ENCODE measurements around the gene FN3K. TPM values are rescaled to one million over a fixed set of nuclear protein-coding genes. Genes with fewer than 3 reads are reported as not detected.
"Not testable (repeated sequence)": the region's sequence is repeated elsewhere in the genome, so short reads cannot be mapped to it uniquely, and the experiment has no call there.

The FN3K gene
- total RNA-seq, 1 donor from 2014 or later: 19.7 TPM

DNA sequence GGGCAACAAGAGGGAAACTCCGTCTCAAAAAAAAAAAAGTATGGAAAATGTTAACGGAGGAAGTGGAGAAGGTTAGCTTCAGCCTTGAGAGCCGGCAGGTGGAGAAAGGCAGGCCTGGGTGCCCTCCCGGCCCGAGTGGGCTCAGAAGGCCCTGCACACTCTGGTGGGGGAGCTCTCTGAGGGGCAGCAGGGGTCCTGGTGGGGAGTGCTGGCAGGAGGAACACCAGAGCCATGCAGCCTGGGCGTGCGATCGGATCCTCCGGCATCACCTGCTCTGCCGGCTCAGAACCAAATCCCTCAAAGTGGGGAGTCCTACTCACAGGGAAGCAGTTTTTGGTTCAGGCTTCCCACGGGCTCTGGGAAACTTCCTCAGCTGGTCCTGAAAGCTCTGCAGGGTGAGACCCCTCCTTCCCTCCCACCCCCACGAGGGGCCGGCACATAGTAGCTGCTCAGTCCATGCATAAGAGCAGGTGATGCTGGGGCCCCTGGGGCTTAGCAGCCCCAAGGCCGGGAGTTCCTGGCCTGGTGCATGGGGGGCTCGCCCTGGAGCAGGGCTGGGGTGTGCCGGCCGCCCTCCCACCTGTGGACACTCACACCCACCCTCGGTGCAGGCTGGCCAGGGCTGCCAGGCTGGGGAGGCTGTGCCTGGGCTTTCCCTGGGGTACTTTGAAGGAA, 1.2 kb downstream of the FN3K start:
- no peak for DNase-seq (ENCODE audit: extremely low read depth, low read depth, low spot score)

DNA sequence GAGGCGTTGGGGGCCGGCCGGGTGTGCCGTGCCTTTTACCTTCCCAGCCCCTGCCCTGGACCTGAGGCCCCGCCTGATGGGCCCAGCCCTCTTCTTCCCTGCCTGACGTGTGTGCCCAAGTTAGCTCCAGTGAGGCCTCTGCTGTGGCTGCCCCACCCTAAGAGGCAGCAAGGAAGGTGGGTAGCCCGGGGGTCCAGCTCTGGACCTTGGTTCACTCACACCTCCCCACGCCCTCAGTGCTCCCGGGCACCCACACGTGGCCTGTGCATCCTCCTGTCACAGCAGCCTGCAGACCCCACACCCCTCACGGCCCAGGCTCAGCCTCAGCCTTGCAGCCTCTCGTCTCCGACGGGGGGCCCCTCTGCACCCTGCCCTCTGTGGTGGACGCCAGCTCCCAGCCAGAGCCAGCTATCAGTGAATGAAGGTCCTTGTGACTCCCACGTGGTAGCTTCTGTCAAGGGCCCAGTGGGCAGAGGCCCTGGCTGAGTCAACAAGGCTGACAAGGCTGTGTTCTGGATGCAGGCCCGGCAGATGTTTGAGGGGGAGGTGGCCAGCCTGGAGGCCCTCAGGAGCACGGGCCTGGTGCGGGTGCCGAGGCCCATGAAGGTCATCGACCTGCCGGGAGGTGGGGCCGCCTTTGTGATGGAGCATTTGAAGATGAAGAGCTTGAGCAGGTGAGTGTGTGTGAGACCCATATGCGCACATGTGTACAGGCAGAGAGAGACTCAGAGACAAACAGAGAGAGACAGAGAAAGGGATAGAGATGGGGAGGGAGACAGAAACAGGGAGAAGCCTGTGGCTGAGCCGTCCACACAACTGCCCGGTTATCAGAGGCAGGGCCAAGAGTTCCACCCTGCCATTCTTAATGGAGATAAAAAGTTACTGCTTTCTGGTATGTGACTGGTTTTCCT, 2.8 kb downstream of the FN3K start:
- no peak for DNase-seq (ENCODE audit: extremely low read depth, low read depth, low spot score)

DNA sequence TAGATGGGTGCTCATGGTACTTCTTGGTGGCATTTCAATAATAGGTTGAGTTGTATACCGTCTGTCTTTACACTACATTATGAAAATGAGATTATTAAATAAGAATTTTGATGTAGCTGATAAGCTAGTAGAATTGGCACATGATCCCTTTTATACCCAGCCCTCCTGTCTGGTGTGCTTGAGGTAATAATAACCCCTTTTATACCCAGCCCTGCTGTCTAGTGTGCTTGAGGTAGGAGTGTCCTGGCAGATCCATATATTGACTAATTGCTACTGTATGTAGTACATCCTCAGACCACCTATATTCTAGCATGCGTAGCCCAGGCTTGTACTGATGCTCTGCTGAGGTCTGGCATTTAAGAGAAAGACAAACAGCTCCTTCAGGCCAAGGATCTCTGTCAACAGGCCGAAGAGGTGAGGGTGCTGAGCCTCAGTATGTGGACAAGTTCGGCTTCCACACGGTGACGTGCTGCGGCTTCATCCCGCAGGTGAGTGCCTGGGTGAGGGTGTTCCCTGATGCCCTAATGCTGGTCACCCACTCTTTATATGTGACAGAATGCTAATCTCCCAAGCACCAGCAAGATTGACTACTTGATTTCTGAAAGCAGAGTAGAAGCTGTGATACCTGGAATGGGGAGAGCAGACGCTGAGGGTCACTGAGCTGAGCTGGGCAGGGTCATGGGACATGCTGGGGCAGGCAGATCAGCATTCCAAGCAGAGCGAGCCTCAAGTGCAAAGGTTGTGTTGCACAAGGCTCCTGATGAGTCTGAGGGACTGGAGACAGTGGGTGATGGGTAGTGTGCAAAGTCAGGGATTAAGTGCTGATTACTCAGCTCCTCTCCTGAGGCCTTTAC, 5.7 kb downstream of the FN3K start:
- DNase-seq (ENCODE audit: extremely low read depth, low read depth, low spot score): no peak

DNA sequence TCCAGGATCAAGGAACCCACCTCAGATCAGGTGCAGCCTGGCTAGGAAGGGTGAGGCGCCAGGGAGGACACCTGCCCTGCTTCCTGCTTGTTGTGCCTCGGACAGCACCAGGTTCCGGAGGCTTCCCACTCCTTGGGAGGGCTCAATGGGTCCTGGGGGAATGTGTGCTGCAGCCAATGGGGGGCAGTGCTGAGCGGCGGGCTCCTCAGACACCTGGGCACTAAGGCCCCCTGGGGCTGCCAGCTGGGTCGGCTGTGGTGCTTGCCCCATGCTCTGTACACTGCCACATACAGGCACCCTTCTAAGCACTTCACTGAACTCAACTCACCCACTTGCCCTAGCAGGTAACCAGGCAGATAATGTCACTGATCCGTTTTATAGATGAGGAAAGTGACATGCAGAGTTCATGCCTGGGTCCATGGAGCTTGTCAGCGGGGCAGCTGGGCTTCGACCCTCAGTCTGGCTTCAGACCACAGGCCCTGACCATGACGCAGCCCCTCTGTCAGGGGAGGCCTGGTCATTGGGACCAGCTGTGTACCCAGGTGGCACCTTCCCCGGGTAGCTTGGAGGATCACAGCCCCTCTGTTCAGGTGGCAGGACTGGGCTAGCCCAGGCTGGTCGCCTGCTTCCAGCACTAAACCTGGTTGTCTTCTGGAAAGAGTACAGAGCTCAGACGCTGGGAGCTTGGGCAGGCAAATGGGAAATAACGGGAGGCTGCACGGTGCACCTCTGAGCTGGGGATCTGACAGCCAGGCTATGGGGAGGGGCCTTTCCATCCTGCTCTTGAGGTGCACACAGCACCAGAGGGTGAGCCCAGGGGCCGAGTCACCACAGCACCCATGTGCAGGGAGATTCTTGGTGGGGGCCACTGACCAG, 8.2 kb downstream of the FN3K start:
- DNase-seq (ENCODE audit: extremely low read depth, low read depth, low spot score): no peak

DNA sequence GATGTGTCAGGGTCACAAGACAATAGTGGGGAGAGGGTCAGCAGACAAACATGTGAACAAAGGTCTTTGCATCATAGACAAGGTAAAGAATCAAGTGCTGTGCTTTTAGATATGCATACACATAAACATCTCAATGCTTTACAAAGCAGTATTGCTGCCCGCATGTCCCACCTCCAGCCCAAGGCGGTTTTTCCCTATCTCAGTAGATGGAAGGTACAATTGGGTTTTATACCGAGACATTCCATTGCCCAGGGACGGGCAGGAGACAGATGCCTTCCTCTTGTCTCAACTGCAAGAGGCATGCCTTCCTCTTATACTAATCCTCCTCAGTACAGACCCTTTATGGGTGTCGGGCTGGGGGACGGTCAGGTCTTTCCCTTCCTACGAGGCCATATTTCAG, 9.3 kb downstream of the FN3K start:
- not testable (repeated sequence) for DNase-seq (ENCODE audit: extremely low read depth, low read depth, low spot score)

DNA sequence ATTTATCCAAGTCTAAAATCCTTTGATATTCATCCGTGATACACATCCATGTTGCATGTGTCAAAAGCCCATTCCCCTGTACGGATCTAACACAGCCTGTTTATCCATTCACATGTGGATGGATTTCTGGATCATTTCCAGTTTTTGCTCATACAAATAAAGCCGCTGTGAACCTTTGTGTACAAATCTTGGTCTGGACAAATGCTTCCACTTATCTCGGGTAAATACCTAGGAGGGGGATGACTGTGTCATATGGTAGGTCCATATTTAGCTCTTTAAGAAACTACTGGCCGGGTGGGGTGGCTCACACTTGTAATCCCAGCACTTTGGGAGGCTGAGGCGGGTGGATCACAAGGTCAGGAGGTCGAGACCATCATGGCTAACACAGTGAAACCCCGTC, 10.1 kb downstream of the FN3K start:
- DNase-seq (ENCODE audit: extremely low read depth, low read depth, low spot score): no peak

DNA sequence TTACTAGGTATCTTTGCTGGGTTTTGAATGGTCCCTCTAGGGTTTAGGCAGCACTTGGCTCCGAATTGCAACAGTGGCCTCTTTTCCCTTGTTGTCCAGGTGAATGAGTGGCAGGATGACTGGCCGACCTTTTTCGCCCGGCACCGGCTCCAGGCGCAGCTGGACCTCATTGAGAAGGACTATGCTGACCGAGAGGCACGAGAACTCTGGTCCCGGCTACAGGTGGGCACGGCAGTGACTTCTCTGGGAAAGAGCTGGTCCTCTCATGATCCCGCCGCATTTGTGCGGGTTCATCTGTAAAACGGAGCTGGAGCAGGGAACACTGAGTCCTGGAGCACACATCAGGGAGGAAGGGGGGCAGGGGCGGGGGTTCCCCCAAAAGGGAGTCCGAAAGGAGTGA, 13.3 kb downstream of the FN3K start:
- DNase-seq (ENCODE audit: extremely low read depth, low read depth, low spot score): no peak

DNA sequence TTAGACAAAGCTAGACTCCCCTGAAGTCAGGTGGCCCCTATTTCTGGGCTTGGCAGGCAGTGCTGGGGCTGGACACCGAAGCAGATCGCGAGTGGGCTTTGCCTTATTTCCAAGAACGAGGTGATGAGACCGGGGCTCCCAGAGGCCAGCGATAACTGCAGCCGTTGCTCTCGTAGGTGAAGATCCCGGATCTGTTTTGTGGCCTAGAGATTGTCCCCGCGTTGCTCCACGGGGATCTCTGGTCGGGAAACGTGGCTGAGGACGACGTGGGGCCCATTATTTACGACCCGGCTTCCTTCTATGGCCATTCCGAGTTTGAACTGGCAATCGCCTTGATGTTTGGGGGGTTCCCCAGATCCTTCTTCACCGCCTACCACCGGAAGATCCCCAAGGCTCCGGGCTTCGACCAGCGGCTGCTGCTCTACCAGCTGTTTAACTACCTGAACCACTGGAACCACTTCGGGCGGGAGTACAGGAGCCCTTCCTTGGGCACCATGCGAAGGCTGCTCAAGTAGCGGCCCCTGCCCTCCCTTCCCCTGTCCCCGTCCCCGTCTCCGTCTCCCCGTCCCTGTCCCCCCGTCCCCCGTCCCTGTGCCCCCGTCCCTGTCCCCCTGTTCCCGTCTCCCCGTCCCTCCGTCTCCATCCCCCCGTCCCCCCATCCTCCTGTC, 15.0 kb downstream of the FN3K start:
- DNase-seq (ENCODE audit: extremely low read depth, low read depth, low spot score): no peak

DNA sequence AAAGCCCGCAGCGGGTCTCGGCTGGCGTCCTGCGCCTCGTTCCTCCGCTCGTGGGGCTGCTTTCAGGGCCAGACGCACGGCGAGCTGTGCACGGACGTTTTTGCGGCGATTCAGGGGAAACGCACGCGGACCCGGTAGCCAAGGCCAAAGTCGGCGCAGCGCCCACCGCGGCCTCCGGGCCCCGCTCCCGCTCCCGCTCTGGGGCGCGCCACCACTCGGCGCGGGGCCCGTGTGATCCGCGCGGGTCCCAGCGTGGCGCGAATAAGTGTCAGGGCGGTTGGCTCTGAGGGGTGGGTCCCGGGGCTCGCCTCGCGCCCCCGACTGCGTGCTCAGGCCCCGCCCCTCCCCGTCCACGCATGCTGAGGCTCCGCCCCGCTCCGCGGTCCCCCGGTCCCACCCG, 15.8 kb downstream of the FN3K start:
- no peak for DNase-seq (ENCODE audit: extremely low read depth, low read depth, low spot score)

DNA sequence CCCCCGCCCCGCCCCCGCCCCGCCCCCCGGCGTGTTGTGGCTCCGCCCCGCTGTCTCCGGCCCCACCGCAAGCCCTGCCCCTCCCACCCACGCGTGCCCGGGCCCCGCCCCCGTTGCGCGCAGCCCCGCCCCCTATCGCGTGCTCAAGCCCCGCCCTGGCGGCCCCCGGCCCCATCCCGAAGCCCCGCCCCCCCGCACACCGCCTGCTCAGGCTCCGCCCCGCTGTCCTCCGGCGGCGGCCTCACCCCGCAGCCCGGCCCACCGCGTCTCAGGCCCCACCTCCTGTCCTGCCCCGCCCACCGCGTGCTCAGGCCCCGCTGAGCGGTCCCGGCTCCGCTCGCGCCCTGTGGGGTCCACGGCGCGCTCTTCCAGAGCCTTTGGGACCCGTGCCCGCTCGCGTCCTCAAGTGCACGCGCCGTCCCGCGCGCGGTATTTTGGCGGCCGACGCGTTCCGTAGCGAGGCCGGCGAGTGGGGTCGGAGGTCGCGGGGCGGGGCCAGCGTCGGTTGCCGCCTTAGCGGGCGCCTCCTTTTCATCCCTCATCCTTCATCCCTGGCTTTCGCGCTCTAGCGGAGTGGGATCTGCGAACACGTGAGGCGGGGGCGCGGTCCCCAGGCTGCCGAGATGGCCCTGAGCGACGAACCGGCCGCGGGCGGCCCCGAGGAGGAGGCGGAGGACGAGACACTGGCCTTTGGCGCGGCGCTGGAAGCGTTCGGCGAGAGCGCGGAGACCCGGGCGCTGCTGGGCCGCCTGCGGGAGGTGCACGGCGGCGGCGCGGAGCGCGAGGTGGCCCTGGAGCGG, 16.4 kb downstream of the FN3K start, which contains the start of gene TBCD:
TBCD (plus strand) TSS at position 495 of the 800 bp plus-strand sequence; CDS start at position 624, 129 bp downstream.
- no peak for DNase-seq (ENCODE audit: extremely low read depth, low read depth, low spot score)

DNA sequence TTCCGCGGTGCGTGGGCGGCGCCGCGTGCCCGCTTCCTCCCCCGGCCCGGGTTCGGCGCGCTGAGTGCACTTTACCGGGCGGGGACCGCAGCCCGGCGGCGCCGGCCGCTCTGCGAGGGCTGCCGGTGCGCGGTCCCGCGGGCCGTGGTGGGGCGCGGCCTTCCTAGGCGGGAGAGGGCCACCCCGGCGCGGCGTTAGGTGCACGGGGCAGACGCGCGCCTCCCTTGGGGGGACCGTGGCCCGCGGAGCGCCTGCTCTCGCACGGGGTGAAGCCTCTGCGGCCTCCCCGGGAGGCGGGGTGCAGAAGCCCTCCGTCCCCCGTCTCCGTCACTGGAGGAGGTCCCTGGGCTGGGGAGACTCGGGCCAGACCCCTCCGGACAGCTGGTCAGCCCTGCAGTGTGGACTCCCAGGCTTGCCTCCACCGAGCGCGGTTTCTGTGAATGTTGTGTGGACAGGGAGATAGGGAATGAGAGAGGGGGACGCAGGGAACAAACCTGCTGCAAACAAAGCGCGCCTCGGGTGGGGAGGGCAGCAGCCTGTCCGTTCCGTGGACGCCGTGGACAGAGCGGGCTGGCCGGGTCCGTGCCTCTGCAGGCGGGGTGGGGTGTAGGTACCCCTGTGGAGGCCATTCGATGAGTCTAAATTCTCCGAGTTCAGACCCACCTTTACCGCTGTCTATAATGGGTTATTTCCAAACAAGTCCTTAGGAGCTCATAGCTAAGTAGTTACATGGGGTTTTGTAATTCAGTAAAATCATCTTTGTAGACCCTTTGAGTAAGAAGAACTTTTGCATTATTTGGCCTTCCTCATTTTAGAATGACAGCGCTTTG, 17.2 kb downstream of the FN3K start:
- no peak for DNase-seq (ENCODE audit: extremely low read depth, low read depth, low spot score)

DNA sequence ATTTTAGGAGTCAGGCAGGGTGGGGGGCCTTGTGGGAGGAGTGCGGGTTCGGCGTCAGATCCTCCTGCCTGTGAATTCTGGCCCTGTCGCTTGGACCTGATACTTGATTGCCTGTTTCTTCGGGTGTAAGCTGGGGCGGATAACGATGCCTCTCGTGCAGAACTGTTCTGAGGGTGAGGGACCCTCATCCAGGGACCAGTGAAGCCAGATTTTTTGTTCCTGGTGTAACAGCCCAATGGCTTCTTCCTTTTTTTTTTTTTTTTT, 17.7 kb downstream of the FN3K start:
- DNase-seq (ENCODE audit: extremely low read depth, low read depth, low spot score): no peak

DNA sequence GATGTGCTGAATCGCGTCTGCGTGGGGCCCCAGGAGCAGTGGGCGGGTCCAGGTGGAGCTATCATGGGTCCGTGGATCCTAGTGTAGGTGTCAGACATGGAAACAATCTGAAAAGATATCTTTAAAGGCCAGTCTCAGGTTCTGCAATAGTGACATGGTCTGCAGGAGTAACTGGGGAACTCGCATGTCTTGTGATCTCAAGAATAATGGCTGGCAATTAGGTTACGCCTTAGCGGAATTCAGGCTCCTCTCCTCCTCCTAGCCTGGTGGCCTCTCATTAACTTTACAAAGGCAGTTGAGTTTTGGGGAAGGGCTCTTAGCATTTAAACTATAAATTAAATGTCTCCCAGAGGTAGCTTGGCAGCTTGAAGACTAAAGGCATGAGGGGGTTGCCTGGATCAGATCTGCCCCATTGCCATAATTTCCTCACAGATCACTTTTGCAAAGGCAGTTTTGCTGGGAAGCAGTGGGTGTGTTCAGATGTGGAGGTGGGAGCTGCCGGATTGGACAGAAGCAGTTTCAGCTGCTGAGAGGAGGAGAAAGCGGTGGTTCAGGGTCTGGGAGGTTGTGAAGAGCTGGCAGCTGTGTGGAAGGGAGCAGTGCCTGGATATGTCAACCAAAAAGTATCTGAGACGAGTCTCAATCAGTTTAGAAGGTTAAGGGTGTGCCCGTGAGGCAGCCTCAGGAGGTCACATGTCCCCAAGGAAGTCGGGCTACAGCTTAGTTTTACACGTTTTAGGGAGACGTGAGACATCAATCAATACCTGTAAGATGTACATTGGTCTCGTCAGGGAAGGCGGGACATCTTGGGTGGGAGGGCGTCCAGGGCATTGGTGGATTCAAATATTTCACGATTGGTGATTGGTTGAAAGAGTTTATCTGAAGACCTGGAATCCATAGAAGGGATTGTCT, 19.1 kb downstream of the FN3K start:
- no peak for DNase-seq (ENCODE audit: extremely low read depth, low read depth, low spot score)

DNA sequence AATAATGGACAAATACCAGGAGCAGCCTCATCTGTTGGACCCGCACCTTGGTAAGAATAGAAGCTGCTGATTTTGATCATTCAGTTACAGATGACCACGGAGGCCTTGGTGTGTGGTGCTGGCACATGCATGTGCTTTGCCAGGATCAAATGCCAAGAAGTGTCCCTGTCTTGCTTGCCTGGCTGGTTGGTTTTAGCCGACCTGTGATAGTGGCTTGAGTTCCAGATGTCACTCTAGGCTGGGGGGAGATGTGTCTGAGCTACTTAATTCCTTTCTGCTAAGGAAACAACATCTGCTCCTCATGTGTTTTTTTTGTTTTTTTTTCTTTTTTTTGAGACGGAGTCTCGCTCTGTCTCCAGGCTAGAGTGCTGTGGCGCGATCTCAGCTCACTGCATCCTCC, 20.8 kb downstream of the FN3K start:
- no peak for DNase-seq (ENCODE audit: extremely low read depth, low read depth, low spot score)

DNA sequence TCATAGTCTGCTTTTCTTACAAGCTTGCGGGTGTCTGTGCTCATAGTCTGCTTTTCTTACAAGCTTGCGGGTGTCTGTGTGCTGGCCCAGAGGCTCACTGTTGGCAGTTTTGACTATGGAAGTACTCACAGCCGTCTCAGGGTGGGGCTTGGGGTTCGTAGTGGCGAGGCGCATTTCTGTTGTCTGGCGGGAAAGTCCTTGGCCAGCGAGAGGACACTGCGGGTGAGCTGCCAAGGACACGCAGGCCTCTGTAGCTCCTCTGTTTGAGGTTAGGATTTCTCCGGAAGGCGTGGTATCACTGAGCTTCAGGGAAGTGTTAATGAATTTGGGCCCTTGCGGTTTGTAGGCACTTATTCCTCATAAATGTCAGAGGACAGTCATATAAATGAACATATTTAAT, 30.0 kb downstream of the FN3K start:
- DNase-seq (ENCODE audit: extremely low read depth, low read depth, low spot score): no peak

DNA sequence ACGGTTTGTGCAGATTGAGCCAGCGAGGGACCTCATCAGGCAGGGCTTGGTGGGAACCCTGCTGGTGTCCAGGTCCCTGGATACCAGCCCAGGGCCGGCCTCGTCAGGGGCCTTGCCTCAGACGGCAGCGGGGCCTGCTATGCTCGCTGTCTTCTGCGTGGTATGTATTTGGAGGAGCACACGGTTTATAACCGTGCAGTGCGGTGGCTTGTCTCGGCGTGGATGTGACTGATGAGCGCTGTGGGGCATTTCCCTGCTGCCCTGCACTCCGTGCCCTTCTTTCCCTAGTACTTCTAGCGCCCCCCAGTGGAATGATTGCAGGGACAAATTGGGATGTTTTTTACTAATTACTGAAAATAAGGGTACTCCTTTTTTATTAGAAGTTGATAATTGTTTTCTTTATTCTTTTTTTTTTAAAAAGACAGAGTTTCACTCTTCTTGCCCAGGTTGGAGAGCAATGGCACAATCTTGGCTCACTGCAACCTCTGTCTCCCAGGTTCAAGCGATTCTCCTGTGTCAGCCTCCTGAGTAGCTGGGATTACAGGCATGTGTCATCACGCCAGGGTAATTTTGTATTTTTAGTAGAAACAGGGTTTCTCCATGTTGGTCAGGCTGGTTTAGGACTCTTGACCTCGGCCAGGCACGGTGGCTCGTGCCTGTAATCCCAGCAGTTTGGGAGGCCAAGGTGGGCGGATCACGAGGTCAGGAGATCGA, 31.8 kb downstream of the FN3K start:
- DNase-seq (ENCODE audit: extremely low read depth, low read depth, low spot score): no peak

DNA sequence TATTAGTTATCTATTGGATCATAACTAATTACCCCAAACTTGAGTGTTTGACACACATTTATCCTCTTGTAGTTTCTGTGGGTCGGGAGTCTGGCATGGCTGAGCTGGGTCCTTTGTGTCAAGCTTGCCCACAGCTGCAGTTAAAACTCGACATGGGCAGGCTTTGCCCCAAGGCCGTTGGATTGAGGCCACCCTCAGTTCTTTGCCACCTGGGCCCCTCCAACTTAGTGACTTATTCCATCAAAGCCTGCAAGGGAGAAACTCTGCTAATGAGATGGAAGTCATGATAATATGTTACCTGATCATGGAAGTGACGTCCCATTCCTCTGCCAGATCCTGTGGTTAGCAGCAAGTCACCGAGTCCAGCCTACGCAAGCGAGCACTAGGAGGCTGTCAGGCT, 33.6 kb downstream of the FN3K start:
- no peak for DNase-seq (ENCODE audit: extremely low read depth, low read depth, low spot score)
